ENCODE data around the gene RPL38.

GRCh38 chr17:74243013-74243755 is 39.7 kb downstream of the RPL38 start:
- TF ChIP-seq, protein P1, sequence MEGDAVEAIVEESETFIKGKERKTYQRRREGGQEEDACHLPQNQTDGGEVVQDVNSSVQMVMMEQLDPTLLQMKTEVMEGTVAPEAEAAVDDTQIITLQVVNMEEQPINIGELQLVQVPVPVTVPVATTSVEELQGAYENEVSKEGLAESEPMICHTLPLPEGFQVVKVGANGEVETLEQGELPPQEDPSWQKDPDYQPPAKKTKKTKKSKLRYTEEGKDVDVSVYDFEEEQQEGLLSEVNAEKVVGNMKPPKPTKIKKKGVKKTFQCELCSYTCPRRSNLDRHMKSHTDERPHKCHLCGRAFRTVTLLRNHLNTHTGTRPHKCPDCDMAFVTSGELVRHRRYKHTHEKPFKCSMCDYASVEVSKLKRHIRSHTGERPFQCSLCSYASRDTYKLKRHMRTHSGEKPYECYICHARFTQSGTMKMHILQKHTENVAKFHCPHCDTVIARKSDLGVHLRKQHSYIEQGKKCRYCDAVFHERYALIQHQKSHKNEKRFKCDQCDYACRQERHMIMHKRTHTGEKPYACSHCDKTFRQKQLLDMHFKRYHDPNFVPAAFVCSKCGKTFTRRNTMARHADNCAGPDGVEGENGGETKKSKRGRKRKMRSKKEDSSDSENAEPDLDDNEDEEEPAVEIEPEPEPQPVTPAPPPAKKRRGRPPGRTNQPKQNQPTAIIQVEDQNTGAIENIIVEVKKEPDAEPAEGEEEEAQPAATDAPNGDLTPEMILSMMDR (IDR thresholded peaks at IDR 0.05; ENCODE audit: insufficient read depth, low read length): no peak
- no peak for TF ChIP-seq REST (IDR thresholded peaks at IDR 0.05; ENCODE audit: insufficient replicate concordance, low read depth)
- TF ChIP-seq SPI1 (IDR thresholded peaks at IDR 0.05; ENCODE audit: borderline replicate concordance, low read depth): no peak

Measured in HL-60 (cell line).